Inferior parietal cortex (tissue), 1 donor: ENCODE results near the gene ARPC2.
"Not testable (repeated sequence)": the region's sequence is repeated elsewhere in the genome, so short reads cannot be mapped to it uniquely, and the experiment has no call there.

ENCODE experiments used
- DNase-seq: peaks from one replicate; pipeline ENCODE4 v3.0.0-alpha.2; 2016; ENCODE audit errors: extremely low spot score

ARPC2 gene

DNA sequence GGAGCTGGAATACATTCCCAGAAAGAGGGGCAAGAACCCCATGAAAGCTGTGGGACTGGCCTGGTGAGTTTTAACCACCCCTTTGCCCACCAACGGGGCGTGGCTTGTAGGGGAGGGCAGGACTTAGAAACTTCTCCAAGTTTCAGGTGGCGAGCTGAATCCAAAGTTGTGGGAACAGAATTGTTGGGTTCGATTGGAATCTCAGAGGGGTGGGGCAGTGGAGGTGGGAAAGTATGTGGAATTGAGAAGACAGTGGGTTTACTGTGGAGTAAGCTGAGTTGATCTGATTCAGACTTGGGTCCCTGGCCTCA is 54.5 kb downstream of the ARPC2 start:
- DNase-seq, result no peak

DNA sequence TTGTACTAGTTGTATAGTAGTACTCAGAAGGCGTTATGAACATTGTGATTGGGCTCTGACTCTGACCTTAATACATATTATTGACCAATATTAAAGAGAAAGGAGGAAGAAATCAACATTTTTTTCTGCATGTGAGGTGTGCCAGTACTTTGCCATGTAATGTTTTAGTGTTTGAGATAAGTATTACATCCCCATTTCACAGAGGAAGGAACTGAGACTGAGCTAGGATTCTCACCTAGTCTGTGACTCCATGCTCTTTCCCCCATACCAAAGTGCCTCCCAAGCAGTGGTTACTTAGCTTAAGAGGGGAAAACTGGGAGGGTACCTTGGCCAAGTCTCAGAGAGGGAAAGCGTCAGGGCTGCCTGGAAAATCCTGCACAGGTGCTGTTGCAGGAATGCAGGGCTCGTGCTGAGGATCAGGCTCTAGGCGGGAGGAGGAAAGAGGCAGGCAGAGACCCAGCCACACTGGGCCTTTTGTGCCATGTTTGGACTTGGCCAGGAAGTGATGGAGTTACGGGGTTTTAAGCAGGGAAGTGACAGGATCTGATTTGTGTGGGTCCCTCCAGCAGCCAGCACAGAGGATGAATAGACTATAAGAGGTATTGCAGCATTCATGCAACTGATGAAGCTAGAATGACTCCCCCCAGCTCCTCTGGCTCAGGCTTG is 55.0 kb downstream of the ARPC2 start:
- no peak for DNase-seq

DNA sequence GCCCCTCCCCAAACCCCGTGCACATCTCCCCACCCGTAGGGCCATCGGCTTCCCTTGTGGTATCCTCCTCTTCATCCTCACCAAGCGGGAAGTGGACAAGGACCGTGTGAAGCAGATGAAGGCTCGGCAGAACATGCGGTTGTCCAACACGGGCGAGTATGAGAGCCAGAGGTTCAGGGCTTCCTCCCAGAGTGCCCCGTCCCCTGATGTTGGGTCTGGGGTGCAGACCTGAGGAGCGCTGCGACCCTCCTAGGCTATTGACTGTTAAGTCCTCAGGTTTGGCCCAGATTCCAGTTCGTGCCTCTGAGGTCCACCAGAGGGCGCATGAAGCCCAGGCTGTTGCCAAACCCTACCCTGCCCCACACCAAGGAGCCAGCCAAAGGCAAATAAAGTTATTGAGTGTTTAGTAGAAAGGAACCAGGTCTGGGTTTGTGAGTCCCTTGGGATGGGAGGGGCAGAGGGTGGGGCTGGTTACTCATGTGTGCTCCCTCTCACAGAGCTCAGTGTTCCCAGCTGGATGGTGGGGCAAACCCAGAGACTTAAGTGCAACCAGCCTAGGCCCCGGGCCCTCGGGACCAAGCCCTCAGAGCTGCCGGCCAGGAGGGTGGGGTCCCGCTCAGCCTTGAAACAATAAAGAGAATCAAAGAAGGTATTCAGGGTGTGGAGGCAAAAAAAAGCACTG is 55.7 kb downstream of the ARPC2 start:
- DNase-seq, result peak; percentile 86

DNA sequence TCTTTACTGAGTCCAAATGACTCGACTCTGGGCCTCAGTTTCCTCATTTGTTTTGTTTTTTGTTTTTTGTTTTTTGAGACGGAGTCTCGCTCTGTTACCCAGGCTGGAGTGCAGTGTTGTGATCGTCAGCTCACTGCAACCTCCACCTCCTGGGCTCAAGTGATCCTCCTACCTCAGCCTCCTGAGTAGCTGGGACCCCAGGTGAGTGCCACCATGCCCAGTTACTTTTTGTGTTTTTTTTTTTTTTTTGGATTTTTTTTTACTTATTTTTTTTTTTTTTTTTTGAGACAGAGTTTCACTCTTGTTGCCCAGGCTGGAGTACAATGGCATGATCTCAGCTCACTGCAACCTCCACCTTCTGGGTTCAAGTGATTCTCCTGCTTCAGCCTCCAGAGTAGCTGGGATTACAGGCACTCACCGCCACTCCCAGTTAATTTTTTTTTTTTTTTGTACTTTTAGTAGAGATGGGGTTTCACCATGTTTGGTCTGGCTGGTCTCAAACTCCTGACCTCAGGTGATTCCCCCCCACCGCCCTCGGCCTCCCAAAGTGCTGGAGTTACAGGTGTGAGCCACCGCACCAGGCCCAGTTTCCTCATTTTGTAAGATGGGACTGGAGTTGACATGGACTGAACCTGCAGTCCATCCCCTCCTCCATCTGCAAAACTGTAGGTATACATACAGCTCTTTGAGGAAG is 56.4 kb downstream of the ARPC2 start:
- not testable (repeated sequence) for DNase-seq

DNA sequence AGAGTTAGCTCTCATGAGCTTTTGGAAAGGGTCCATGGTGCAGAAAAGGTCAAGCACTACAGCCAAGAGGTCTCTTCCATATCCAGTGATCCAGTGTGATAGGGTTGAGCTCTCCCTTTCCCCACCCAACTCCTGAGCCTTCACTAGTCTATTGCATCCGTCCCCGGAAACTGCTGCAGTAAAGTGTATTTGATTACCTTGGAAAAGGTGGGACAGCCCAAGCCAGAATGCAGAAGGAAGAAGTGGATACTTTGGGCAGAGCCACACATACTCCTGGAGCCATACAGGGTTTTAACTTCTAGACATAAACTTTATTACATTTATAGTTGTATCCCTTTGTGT is 56.9 kb downstream of the ARPC2 start:
- DNase-seq, result no peak

DNA sequence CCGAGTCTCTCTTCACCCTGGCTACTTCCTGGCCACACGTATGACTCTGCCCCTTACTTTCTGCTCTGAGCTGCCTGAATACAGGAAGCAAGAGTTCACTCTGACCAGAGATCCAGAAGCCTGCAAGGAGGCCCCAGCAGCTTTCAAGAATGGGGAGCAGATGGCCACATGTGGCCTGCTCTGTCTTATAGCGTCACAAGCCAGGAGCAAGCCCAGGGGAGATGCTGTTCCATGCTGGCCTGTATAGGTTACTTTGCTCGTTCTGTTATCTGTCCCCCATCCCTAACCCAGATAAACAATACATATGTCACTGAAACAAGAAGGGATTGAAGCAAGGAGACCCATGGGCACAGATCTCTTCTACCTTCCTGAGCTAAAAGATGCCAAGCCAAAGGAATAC is 57.6 kb downstream of the ARPC2 start:
- DNase-seq, result no peak

DNA sequence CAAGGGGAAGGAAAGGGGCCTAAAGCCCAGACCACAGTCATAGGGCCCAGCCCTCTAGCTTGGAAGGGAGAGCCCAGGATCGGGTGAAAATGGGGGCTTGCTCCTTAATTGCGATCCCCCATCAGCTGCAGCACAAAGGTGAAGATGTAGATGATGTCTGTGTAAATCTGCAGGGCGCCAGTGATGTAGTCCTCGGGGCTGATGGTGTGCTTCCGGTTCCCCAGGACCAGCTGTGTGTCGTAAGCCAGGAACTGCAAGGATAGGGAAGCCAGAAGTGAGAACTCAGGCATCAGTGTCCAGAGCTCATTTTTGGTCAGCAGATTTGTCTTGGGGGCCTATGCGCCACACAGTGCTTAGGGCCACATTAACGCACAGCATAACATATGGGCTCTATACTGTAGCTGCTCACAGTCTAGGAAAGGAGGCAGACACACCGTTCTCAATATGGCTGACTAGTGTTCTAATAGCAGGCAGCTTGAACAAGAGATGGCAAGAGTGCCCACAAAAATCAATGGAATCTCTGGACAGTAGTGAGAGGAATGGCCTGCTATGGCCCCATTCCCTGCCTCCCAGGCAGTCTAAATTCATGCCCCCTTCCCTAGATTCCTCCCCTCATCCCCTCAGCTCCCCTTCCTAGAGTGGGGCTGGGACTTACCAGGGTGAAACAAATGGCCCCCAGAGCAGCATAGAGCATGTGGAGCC is 58.5 kb downstream of the ARPC2 start:
- no peak for DNase-seq

DNA sequence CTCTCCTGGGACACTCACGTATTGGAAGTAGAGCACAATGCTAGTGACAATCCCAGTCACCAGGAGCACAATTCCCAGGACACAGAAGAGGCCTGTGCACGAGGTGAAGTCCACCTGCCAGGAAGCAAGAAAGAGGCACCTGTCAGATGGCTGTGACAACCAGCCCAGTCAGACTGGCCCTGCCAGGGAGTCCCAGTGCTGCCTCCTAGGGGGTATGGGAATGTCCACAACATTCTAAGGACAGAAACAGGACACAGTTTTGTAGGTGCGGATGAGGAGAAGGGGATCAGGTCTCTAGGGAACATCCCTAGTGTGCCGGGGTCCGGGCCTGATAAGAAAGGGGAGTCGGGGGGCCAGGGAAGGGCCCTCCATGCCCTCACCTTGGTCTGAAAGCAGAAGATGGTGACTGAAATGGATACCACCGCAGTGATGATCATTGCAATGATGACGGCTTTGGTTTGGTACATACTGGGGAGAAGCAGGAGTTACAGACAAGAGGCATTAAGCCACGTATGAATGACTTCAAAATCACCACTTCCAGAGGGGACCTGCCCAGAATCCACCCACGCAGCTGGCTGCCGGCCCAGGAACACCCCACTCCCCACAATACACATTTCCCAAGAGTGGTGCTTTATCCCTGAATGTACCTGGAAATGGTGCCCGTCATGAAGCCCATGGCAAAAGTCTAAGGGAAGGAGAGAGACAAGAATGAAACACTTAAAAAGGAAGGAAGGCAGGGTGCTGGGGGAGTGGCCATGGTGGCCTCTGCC is 60.2 kb downstream of the ARPC2 start:
- no peak for DNase-seq

DNA sequence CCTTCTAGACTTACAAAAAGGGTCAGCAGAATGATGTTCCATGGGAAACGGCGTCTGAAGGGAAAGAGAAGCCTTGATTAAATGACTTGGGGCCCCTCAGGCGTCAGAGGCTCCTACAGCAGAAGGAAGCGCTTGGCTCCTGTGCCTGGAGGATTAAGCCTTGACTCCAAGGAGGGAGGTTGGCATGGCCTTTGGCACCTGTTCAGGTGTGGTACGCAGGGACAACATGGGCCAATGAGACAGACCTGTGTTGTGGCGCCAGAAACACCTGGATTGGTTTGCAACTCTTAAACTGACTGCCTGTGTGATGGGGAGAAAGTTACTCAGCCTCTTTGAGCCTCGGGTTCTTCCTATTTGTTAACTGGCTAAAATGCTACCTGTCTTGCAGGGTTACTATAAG is 60.9 kb downstream of the ARPC2 start:
- DNase-seq, result no peak

DNA sequence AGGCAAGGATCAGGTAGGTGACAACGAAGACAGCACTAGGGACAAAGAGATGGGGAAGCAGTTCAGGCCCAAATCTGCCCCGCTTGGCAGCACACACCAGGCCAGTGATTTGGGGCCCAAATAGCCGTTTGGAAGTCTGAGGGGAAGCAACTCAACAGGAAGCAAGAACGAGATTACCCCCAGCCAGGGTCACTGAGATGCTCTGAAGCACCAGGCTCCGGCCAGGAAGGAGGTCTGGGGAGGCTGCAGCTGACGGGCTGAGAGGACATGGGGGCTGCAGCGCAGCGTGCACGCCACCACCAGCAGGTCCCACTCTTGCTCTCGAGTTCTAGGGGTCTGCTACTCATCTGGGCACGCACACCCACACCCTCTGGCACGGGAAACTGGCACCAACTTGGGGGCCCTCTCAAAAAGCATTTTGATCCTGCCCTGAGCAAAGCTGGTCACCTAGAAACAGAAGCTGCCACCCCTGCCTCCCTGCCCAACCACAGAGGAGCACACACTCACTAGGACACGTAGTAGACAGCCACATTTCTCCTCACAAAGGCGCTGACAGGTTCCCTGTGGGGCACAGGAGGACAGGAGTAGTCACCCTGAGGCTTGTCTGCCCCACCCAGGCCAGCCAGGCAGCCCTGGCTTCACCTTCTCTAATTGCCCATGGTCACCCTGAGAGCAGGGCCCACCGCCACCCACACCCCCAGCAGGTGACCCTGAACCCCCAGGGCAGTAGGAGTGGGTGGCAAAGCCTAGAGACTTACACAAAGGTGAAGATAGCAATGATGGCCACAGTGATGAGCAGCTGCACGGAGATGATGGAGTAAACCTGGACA is 61.8 kb downstream of the ARPC2 start:
- DNase-seq, result no peak

DNA sequence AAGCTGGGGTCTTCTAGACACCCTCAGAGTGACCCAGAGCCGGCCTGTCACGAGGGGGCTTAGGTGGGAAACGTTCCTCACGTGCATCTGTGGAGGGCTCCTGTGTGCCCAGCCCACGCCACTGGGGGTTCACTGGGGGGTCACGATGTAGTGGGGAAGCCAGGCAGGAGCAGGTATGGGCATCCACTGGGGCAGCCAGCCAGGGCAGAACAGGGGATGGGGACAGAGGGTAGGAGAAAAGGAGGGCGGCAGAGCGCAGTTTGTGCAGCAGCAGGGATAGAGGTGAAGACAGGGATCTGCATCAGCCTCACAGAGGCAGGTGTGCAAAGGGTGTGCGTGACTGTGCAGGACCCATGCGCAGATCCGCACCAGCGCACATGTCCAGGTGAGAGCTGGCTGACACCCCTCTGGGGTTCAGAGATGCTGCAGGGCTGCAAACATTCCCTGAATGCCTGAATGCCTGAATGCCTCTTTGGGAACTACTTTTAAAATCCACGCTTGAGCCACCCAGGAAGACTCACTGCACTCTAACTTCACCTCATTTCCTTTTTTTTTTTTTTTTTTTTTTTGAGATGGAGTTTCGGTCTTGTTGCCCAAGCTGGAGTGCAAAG is 63.4 kb downstream of the ARPC2 start:
- no peak for DNase-seq

DNA sequence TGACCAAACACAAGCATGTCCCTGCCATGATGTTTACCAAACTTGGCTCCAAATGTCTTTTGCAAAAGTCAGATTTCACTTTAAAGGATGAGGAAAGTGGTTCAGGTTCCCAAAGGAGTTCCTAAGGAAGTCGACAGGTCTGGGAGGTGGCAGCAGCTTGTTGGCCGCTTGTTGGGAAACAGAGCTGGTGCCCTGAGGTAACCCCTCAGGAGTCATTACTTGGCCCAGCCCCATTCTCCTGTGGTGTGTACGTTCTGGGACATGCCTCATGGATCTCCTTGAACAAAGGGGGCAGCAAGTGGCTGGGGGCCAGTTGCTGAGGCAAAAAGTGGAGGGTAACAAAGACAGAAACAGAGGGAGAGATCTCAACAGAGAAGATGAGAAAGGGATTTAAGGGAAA is 64.5 kb downstream of the ARPC2 start:
- DNase-seq, result no peak

DNA sequence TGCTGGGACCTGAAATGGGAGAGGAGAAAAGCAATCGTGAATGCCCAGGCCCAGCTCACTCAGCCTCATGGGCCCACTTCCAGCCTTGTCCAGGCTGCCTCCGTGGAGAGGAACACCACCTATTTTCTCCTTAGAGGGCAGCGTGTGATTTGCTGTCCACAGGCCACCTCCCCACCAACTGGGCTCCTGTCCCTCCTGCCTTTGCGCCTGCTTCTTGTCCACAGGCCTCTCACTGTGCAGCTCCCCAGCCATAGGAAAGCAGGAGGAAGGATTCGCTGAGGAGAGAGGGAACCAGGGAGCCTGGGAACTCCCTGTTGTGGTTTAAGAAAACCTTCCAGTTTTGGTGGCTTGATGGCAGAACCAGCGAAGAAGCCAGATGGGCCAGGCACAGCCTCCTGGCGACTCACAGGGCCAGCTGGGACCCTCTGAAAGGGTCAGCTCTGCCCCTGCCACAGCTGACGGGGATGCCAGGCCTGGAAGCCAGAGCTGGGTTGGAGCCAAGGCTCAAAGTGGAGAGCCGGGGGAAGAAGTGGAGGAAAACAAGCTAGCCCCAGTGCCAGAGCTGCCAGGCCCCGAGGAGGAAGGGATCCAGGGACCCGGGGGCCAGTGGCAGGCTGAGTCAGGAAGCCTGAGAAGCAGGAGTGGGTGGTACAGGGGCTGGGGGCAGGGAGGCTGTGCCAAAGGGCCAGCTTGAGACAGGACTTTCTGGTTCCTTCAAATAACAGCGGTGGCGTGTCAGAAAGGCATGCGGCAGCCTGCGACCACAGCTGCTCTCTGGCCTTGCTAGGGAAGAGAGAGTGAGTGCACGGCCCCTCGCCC is 65.4 kb downstream of the ARPC2 start:
- no peak for DNase-seq

DNA sequence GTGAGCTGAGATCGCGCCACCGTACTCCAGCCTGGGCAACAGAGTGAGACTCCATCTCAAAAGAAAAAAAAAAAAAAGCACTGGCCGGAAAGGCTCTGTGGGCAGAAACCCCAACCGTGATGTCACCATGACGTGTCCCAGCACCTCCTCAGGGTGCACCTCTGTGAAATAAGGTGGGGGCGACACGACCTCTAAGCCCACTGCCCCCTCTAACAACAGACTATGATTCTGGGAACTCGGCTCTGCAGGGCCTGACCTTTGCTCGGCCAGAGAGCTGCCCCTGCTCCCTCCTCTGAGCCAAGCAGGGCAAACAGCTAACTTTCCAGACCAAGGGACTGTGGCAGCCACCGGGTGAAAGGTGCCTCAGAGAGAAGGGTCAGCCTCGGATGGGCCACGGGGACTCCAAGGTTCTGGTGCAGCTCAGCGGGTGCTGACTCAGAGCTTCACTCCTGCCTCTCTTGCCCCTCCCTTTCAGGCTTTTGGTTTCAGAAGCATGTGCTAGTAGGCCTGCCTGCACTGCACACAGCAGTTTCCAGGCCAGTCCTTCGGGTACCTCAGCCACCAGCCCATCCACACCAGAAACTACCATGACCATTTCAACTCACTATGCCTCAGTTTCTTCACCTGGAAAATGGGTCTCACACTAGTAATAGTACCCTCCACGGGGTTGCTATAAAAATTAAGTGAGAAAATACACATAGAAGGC is 67.3 kb downstream of the ARPC2 start:
- DNase-seq, result no peak

DNA sequence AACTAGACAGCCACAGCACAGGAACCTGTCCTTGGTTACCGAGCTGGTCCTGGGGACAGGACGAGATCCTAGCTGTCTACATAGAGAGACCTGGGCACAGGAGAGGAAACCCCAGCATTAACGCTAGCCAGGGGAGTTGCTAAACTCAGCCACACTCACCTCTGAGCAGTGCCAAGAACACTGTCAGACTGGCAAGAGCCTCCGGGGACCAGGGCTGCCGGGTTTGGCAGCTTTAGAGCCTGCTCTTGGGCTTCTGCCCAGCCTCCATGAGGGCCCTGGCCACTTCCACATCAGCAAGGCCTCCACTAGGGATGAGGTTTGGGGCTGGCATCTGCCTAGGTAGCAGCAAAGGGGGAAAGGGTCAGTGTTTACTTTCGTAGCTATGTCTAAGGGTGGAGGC is 68.6 kb downstream of the ARPC2 start:
- no peak for DNase-seq

DNA sequence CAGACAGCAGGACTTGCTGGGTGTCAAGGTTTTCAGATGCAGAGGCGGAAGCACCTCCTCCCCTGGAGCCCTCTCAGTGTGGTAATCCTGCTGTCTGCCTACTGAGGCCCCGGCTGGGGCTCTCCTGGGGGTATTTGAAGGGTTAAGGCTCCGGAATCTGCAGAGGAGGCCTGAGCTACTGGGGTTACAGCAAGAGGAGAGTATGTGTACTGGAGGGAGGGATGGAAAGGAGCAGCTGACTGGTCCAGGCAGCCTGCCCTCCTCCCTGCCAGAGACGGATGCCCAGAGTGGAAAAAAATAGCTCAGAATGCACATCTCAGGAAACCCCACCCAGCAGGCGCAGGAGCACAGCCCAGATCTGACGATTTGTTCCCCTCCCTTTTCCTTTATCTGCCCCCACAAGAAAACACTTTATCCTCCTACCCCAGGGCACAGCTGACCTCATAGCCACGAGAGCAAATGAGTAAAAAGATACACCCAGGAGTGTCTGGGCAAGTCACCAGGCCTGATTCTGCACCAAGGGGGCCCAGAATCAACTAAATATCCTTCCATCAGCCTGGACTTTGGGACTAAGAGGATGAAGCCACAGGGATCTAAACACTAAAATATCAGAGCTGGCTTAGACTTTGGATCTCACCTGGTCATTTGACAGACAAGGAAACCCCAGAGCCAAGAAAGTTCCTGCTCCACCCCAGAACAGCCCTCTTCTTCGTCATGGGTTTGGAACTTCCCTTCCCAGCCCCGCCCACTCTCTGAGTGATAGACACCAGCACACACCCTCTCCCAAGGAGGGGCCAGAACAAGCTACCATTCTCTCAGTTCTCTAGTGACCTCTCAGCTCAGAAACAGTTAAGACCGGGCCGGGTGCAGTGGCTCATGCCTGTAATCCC is 69.8 kb downstream of the ARPC2 start:
- peak; percentile 88 for DNase-seq

DNA sequence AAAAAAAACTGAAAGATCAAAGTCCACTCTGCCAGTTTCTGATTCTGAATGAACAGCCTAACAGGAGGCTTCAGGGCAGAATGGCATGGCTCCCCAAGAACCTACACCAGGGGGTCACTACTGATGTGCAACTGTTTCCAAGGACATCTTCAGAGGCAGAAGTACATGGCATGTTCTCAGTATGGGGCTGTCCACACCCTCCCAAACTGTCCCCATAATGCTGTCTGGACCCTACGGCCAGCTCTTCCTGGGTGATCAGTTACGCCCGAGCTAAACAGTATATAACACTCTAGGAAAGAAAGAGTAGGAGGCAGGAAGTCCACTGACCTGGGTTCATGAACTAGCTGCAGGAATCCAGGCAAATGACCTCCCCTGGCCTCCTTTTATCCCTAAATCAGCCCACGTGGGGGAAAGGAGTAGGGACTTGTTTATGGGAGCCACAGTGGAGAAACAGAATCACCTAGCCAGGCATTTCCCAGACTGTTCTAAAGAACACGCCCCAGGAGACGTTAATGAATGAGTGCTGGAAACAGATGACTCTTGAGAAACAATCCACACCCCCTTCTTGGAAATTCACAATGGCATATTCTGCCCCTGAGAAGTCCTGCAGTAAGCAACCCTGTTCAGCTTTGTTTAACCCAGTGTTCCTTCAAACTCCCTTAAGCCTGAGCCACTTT is 72.8 kb downstream of the ARPC2 start:
- no peak for DNase-seq
